Measurements from ENCODE around the gene IGFBP6.

Gene IGFBP6

DNA sequence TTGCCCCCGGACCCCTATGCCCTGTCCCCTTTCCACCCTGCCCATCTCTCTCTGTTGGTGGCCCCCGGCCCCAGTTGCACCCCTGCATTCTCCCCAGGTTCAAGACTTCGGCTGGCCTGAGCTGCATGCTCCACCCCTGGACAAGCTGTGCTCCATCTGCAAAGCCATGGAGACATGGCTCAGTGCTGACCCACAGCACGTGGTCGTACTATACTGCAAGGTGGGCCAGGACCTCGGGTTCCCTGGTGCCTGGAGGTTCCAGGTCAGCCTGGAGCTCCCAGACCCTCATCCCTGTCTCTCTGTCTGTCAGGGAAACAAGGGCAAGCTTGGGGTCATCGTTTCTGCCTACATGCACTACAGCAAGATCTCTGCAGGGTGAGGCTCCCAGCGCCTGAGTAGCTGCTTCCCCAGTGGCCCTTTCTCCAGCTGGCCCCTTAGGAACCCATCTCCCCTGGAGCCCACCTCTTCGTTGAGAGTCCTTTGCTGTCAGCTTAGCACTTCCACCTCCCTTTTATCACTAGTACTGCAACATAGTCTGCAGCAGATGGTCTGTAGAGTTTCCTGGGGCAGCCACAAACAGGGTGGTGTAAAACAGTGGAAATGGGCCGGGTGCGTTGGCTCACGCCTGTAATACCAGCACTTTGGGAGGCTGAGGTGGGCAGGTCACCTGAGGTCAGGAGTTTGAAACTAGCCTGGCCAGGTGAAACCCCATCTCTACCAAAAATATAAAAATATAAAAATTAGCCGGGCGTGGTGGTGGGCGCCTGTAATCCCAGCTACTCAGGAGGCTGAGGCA is 41.8 kb upstream of the IGFBP6 start:
- no peaks in the 10 kb centered on the region for H3K36me3 Mint-ChIP-seq (ENCODE audit: low read depth)
- TF ChIP-seq, protein P1, sequence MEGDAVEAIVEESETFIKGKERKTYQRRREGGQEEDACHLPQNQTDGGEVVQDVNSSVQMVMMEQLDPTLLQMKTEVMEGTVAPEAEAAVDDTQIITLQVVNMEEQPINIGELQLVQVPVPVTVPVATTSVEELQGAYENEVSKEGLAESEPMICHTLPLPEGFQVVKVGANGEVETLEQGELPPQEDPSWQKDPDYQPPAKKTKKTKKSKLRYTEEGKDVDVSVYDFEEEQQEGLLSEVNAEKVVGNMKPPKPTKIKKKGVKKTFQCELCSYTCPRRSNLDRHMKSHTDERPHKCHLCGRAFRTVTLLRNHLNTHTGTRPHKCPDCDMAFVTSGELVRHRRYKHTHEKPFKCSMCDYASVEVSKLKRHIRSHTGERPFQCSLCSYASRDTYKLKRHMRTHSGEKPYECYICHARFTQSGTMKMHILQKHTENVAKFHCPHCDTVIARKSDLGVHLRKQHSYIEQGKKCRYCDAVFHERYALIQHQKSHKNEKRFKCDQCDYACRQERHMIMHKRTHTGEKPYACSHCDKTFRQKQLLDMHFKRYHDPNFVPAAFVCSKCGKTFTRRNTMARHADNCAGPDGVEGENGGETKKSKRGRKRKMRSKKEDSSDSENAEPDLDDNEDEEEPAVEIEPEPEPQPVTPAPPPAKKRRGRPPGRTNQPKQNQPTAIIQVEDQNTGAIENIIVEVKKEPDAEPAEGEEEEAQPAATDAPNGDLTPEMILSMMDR (IDR thresholded peaks at IDR 0.05), result no peak
- peaks cover 14% of the 10 kb centered on the region for H3K27me3 Mint-ChIP-seq (ENCODE audit: low read depth, poor library complexity)
- H3K4me1 Mint-ChIP-seq, result peaks cover 55% of the 10 kb centered on the region
- H3K9me3 Mint-ChIP-seq, result no peaks in the 10 kb centered on the region
- DNase-seq, result no peak
- H3K27ac Mint-ChIP-seq, result no peak overlapping the region
- peak overlapping the region; percentile 45 for H3K4me3 Mint-ChIP-seq

DNA sequence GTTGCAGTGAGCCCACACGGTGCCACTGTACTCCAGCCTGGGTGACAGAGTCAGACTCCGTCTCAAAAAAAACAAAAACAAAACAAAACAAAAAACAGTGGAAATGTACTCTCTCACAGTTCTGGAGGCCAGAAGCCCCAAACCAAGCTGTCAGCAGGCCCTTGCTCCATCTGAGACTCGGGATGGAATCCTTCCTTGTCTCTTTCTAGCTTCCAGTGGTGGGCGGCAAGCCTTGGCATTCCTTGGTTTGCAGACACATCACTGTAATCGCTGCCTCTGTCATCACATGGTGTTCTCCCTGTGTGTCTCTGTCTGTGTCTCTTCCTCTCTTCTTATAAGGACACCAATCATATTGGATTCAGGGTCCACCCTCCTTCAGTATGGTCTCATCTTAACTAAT is 41.2 kb upstream of the IGFBP6 start:
- Mint-ChIP-seq H3K9me3 (no peaks in the 10 kb centered on the region), H3K36me3 (ENCODE audit: low read depth) (no peaks in the 10 kb centered on the region), H3K4me1 (peaks cover 50% of the 10 kb centered on the region), H3K27ac (peak overlapping the region; percentile 58), H3K4me3 (no peak overlapping the region), H3K27me3 (ENCODE audit: low read depth, poor library complexity) (peaks cover 14% of the 10 kb centered on the region)
- DNase-seq, result no peak
- TF ChIP-seq, protein P1 (IDR thresholded peaks at IDR 0.05), result no peak

DNA sequence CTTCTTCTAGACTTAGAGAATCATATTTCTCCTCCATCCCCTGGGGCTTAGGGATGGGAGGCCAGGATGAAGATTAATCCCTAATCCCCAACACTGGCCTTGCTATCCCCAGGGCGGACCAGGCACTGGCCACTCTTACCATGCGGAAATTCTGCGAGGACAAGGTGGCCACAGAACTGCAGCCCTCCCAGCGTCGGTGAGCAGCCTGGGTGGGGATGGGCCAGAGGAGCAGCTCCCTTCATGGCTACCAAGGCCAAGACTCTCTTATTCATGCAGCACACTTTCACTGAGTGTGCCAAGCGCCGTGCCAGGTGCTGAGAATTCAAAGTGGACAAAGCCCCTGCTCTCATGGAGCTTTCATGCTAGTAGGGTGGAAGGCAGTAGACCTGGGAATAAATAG is 40.6 kb upstream of the IGFBP6 start:
- Mint-ChIP-seq H3K27ac (no peak overlapping the region), H3K4me1 (peaks cover 50% of the 10 kb centered on the region), H3K9me3 (no peaks in the 10 kb centered on the region), H3K36me3 (ENCODE audit: low read depth) (no peaks in the 10 kb centered on the region), H3K27me3 (ENCODE audit: low read depth, poor library complexity) (peaks cover 14% of the 10 kb centered on the region), H3K4me3 (no peak overlapping the region)
- TF ChIP-seq, protein P1 (IDR thresholded peaks at IDR 0.05), result no peak
- no peak for DNase-seq

DNA sequence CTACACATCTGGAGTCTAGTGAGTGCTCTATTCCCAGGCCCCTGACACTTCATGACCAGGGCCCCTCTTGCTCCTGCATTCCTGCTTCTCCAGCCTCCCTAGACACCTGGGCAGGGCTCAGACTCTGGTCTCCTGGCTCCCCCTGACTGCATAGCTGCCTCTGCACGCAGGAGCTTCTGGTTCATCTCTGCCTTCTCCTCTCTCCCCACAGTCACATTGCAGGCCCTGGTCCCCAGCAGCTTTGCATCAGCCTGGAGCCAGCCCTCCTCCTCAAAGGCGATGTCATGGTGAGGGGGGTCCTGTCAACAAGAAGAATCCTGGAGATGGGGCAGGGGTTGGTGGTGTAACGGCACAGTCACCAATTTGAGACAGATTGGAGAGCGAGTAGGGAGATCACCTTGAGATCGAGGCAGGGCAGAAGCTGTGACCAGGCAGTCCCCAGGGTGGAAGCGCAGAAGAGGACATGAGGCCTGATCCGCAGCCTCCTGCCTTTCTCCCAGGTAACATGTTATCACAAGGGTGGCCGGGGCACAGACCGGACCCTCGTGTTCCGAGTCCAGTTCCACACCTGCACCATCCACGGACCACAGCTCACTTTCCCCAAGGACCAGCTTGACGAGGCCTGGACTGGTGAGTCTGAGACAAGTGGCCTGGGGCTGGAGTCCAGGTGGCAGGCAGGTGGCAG is 39.5 kb upstream of the IGFBP6 start:
- TF ChIP-seq, protein P1 (IDR thresholded peaks at IDR 0.05), result no peak
- Mint-ChIP-seq H3K27ac (no peak overlapping the region), H3K27me3 (ENCODE audit: low read depth, poor library complexity) (peaks cover 14% of the 10 kb centered on the region), H3K36me3 (ENCODE audit: low read depth) (no peaks in the 10 kb centered on the region), H3K4me3 (no peak overlapping the region), H3K9me3 (no peaks in the 10 kb centered on the region), H3K4me1 (peaks cover 51% of the 10 kb centered on the region)
- DNase-seq, result no peak

DNA sequence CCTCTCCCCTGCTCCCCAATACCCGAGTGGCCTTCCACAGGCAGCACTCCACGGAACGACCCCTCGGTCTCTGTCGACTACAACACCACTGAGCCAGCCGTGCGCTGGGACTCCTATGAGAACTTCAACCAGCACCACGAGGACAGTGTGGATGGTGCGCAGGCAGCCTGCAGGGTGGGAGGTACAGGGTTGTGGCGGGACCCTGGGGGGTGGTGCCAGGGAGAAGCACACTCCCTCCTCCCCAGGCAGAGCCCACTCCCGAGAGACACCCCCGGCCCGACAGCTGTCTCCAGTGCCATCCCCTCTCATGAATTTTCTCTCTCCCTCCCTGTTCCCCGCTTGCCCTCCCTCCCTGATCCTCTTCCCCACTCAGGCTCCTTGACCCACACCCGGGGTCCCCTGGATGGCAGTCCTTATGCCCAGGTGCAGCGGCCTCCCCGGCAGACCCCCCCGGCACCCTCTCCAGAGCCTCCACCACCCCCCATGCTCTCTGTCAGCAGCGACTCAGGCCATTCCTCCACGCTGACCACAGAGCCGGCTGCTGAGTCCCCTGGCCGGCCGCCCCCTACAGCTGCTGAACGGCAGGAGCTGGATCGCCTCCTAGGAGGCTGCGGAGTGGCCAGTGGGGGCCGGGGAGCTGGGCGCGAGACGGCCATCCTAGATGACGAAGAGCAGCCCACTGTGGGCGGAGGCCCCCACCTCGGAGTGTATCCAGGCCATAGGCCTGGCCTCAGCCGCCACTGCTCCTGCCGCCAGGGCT is 38.6 kb upstream of the IGFBP6 start:
- H3K27ac Mint-ChIP-seq, result no peak overlapping the region
- H3K9me3 Mint-ChIP-seq, result no peaks in the 10 kb centered on the region
- H3K36me3 Mint-ChIP-seq (ENCODE audit: low read depth), result no peaks in the 10 kb centered on the region
- TF ChIP-seq, protein P1 (IDR thresholded peaks at IDR 0.05), result no peak
- no peak overlapping the region for H3K4me3 Mint-ChIP-seq
- no peak for DNase-seq
- H3K4me1 Mint-ChIP-seq, result peaks cover 53% of the 10 kb centered on the region
- H3K27me3 Mint-ChIP-seq (ENCODE audit: low read depth, poor library complexity), result peaks cover 14% of the 10 kb centered on the region
